ENCODE measurements around the gene PRKAR1B. TPM values are rescaled to one million over a fixed set of nuclear protein-coding genes. Genes with fewer than 3 reads are reported as not detected.

Gene PRKAR1B
- total RNA-seq, 1 experiment from 2014 or later: 14.1 TPM

DNA sequence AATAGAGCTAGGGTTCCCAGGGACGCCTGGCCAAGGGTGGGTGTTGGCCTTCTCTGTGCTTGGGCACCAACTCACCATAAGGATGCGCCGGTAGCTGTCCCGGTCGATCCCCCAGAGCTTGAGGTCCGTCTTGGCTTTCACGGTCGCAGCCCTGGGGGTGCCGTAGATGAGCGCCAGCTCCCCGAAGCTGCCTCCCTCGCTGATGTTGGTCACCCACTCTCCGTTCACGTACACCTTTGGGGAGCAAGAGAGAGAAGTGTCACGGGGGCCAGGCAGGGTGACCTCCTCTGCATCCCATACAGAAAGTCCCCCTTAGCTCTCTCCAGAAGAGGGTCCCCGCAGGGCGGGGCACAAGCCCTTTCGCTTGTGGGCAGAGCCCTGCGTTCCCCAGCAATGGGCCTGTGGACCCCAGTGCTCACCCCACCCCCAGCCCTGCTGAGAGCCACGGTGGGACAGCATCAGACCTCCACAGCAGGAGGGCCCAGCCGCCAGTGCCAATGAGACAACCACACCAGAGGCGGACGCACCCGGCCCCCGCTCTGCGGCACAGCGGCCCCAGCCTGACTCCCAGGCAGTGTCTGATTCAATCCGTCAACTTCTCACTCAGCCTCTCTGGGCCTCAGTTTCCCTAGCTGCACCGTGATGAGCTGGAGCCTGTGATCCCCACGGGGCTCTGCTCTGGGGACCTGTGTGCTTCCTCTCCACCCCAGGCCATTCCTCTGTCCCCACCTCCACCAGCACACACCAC, 130.8 kb downstream of the PRKAR1B start (continued):
- TF ChIP-seq SRF (IDR thresholded peaks at IDR 0.05; ENCODE audit: low read depth): no peak
- TF ChIP-seq EZH2phosphoT487 (IDR thresholded peaks at IDR 0.05; ENCODE audit: borderline replicate concordance): no peak
- no peak for TF ChIP-seq ELF1 (IDR thresholded peaks at IDR 0.05; ENCODE audit: borderline replicate concordance, low read depth)
- TF ChIP-seq TCF7L2 (IDR thresholded peaks at IDR 0.05; ENCODE audit: borderline replicate concordance, extremely low read depth, insufficient read depth, insufficient read length): no peak
- TF ChIP-seq EGR1 (IDR thresholded peaks at IDR 0.05; ENCODE audit: low read depth): no peak
- no peak for TF ChIP-seq SP1 (IDR thresholded peaks at IDR 0.05; ENCODE audit: low read depth)
- TF ChIP-seq POLR2A (IDR thresholded peaks at IDR 0.05; ENCODE audit: borderline replicate concordance, extremely low read depth, insufficient read depth, insufficient read length): no peak
- no peak for TF ChIP-seq FOSL1 (IDR thresholded peaks at IDR 0.05; ENCODE audit: low read depth)
- no peak for TF ChIP-seq ZFX (IDR thresholded peaks at IDR 0.05)

DNA sequence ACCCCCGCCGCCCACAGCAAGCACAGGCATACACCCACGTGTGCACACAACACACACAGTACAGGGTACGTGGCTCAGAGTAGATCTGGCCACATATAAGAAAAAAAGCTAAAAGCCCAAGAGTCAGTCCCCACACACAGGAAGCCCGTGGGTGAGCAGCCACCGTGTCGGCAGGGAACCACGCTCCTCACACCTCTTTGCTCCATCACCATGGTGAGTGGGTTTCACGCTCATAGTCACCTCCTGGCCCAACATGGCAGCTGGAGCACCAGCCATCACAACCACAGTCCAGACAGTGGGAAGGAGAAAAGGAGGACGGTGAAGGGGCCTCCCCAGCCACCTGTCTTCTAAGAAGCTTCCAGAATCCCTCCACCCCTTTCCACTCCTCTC, 131.5 kb downstream of the PRKAR1B start:
- Histone ChIP-seq H3K27me3 (ENCODE audit: insufficient read depth, low read length) (no peaks in the 10 kb centered on the region), H3K27ac (ENCODE audit: low read depth, low read length) (no peak overlapping the region), H3K9ac (ENCODE audit: low read length) (no peak overlapping the region), H2AFZ (ENCODE audit: low read depth, low read length, poor library complexity, severe bottlenecking) (no peak overlapping the region), H4K20me1 (ENCODE audit: insufficient read depth) (no peaks in the 10 kb centered on the region), H3K9me2 (ENCODE audit: insufficient read depth) (no peaks in the 10 kb centered on the region), H3K4me1 (ENCODE audit: control insufficient read depth in 1 of 2, insufficient read depth in 2 of 2, low read length in 2 of 2) (no peaks in the 10 kb centered on the region), H3K4me2 (ENCODE audit: low read length) (no peak overlapping the region), H3K79me2 (ENCODE audit: insufficient read depth, low read length) (no peaks in the 10 kb centered on the region), H3K36me3 (ENCODE audit: control insufficient read depth in 1 of 2, insufficient read depth in 2 of 2, low read length in 2 of 2) (no peaks in the 10 kb centered on the region), H3K9me3 (ENCODE audit: control insufficient read depth in 1 of 2, insufficient read depth in 1 of 2, low read depth in 1 of 2, low read length in 2 of 2) (no peaks in the 10 kb centered on the region), H3K4me3 (replicated peaks in 1 of 2; ENCODE audit: low read depth in 1 of 2, low read length in 2 of 2) (no peak overlapping the region)
- ChIA-PET CTCF (no interaction called here), POLR2A (no interaction called here), RAD21 (ENCODE audit: low non-redundant PET in 1 of 2, low total read pairs in 2 of 2, uncharacterized antibody in 2 of 2, unreplicated experiment in 2 of 2) (no interaction called here)
- TF ChIP-seq, protein P1, sequence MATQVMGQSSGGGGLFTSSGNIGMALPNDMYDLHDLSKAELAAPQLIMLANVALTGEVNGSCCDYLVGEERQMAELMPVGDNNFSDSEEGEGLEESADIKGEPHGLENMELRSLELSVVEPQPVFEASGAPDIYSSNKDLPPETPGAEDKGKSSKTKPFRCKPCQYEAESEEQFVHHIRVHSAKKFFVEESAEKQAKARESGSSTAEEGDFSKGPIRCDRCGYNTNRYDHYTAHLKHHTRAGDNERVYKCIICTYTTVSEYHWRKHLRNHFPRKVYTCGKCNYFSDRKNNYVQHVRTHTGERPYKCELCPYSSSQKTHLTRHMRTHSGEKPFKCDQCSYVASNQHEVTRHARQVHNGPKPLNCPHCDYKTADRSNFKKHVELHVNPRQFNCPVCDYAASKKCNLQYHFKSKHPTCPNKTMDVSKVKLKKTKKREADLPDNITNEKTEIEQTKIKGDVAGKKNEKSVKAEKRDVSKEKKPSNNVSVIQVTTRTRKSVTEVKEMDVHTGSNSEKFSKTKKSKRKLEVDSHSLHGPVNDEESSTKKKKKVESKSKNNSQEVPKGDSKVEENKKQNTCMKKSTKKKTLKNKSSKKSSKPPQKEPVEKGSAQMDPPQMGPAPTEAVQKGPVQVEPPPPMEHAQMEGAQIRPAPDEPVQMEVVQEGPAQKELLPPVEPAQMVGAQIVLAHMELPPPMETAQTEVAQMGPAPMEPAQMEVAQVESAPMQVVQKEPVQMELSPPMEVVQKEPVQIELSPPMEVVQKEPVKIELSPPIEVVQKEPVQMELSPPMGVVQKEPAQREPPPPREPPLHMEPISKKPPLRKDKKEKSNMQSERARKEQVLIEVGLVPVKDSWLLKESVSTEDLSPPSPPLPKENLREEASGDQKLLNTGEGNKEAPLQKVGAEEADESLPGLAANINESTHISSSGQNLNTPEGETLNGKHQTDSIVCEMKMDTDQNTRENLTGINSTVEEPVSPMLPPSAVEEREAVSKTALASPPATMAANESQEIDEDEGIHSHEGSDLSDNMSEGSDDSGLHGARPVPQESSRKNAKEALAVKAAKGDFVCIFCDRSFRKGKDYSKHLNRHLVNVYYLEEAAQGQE (IDR thresholded peaks at IDR 0.05; ENCODE audit: low read depth): no peak
- TF ChIP-seq, protein P2, sequence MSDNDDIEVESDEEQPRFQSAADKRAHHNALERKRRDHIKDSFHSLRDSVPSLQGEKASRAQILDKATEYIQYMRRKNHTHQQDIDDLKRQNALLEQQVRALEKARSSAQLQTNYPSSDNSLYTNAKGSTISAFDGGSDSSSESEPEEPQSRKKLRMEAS (IDR thresholded peaks at IDR 0.05): no peak
- TF ChIP-seq CEBPB (IDR thresholded peaks at IDR 0.05; ENCODE audit: low read depth) (no peak), TCF7L2 (IDR thresholded peaks at IDR 0.05; ENCODE audit: borderline replicate concordance, extremely low read depth, insufficient read depth, insufficient read length) (no peak)
- DNase-seq (ENCODE audit: low read depth, low spot score) (no peak), ATAC-seq (no peak)
- BruUV-seq (replicated peaks): no TSS peak
- intact Hi-C loops (cut with micrococcal nuclease): no loop called here

All from HCT116 (cell line).